ENCODE data around the gene MMP14. TPM values are rescaled to one million over a fixed set of nuclear protein-coding genes. Genes with fewer than 3 reads are reported as not detected.
A peak's percentile ranks its signal among the peaks of the same experiment; 100 is the strongest.
"Not testable (repeated sequence)": the region's sequence is repeated elsewhere in the genome, so short reads cannot be mapped to it uniquely, and the experiment has no call there.

Gene MMP14
- total RNA-seq, result 580 and 649 TPM in 2 replicates

DNA sequence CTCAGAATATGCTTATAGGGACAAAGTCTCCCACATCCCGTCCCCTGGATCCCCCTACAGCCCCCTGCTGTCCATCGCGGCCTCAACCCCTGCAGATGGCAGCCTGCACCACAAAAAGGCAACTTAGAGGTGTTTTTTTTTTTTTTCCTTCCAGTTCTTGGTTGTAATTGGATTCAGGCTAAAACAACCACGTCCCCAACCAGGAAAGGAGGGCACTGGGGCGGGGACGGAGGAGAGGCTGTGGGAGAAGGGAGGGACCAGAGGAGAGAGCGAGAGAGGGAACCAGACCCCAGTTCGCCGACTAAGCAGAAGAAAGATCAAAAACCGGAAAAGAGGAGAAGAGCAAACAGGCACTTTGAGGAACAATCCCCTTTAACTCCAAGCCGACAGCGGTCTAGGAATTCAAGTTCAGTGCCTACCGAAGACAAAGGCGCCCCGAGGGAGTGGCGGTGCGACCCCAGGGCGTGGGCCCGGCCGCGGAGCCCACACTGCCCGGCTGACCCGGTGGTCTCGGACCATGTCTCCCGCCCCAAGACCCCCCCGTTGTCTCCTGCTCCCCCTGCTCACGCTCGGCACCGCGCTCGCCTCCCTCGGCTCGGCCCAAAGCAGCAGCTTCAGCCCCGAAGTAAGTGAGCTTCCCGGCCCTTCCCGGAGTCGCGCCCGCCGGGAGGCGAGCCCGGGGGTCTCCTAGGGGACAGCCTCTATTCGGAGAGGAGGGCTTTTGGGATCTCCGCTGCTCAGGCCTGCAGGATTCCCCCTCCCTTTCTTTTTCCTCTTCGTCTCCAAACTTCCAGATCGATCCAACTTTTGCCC is at the start of gene MMP14:
Gene MMP14 (plus strand): TSS at position 285 of the 813 bp plus-strand sequence. CDS start 233 bp downstream, at position 518.
- Histone ChIP-seq H3K27me3 (ENCODE audit: insufficient read depth, low read length) (no peaks in the 10 kb centered on the region), H3K4me1 (ENCODE audit: insufficient read depth, low read length) (peaks cover 25% of the 10 kb centered on the region), H3K4me2 (ENCODE audit: insufficient read depth, low read length) (peak within 1 kb of the TSS; percentile 88), H3K4me3 (ENCODE audit: insufficient read depth, low read length) (peak within 1 kb of the TSS; percentile 96), H3K27ac (ENCODE audit: low read depth, low read length) (peak within 1 kb of the TSS; percentile 97), H3K9me3 (ENCODE audit: low read depth, low read length) (no peaks in the 10 kb centered on the region), H4K20me1 (ENCODE audit: insufficient read depth, low read length) (peaks cover 11% of the 10 kb centered on the region), H3K36me3 (ENCODE audit: insufficient read depth, low read length) (peaks cover 33% of the 10 kb centered on the region), H2AFZ (ENCODE audit: low read length) (peak within 1 kb of the TSS; percentile 40), H3K79me2 (ENCODE audit: insufficient read depth, low read length) (peaks cover 64% of the 10 kb centered on the region)
- DNase-seq (ENCODE audit: insufficient read length, low spot score, missing footprints), result peak; percentile 99
- TF ChIP-seq, protein P1, sequence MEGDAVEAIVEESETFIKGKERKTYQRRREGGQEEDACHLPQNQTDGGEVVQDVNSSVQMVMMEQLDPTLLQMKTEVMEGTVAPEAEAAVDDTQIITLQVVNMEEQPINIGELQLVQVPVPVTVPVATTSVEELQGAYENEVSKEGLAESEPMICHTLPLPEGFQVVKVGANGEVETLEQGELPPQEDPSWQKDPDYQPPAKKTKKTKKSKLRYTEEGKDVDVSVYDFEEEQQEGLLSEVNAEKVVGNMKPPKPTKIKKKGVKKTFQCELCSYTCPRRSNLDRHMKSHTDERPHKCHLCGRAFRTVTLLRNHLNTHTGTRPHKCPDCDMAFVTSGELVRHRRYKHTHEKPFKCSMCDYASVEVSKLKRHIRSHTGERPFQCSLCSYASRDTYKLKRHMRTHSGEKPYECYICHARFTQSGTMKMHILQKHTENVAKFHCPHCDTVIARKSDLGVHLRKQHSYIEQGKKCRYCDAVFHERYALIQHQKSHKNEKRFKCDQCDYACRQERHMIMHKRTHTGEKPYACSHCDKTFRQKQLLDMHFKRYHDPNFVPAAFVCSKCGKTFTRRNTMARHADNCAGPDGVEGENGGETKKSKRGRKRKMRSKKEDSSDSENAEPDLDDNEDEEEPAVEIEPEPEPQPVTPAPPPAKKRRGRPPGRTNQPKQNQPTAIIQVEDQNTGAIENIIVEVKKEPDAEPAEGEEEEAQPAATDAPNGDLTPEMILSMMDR (IDR thresholded peaks at IDR 0.05; ENCODE audit: extremely low read depth, low read depth, low read length), result peak; percentile 55

DNA sequence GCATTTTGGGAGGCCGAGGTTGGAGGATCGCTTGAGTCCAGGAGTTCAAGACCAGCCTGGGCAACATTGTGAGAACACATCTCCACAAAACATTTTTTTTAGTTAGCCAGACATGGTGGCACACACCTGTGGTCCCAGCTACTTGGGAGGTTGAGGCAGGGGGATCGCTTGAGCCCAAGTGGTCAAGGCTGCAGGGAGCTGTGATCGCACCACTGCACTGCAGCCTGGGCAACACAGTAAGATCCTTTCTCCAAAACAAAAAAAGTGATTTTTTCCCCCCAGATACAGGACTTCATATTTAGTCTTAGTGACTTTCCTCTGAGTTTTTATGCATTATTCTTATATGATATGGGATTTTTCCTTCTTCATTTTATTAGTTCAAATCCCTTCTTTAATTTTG is 49.7 kb upstream of the MMP14 start:
- Histone ChIP-seq H3K27me3 (ENCODE audit: insufficient read depth, low read length) (no peaks in the 10 kb centered on the region), H3K79me2 (ENCODE audit: insufficient read depth, low read length) (no peaks in the 10 kb centered on the region), H3K36me3 (ENCODE audit: insufficient read depth, low read length) (no peaks in the 10 kb centered on the region), H3K9me3 (ENCODE audit: low read depth, low read length) (no peaks in the 10 kb centered on the region), H4K20me1 (ENCODE audit: insufficient read depth, low read length) (no peaks in the 10 kb centered on the region), H3K27ac (ENCODE audit: low read depth, low read length) (no peak overlapping the region), H2AFZ (ENCODE audit: low read length) (no peak overlapping the region), H3K4me1 (ENCODE audit: insufficient read depth, low read length) (peaks cover 4% of the 10 kb centered on the region), H3K4me2 (ENCODE audit: insufficient read depth, low read length) (no peak overlapping the region), H3K4me3 (ENCODE audit: insufficient read depth, low read length) (no peak overlapping the region)
- DNase-seq (ENCODE audit: insufficient read length, low spot score, missing footprints), result no peak
- TF ChIP-seq, protein P1 (IDR thresholded peaks at IDR 0.05; ENCODE audit: extremely low read depth, low read depth, low read length), result no peak

- Histone ChIP-seq H3K9me3 (ENCODE audit: low read depth, low read length) (no peaks in the 10 kb centered on the region), H3K27ac (ENCODE audit: low read depth, low read length) (no peak overlapping the region), H3K4me3 (ENCODE audit: insufficient read depth, low read length) (no peak overlapping the region), H3K27me3 (ENCODE audit: insufficient read depth, low read length) (peaks cover 5% of the 10 kb centered on the region), H3K4me2 (ENCODE audit: insufficient read depth, low read length) (no peak overlapping the region), H3K79me2 (ENCODE audit: insufficient read depth, low read length) (no peaks in the 10 kb centered on the region), H2AFZ (ENCODE audit: low read length) (no peak overlapping the region), H4K20me1 (ENCODE audit: insufficient read depth, low read length) (no peaks in the 10 kb centered on the region), H3K36me3 (ENCODE audit: insufficient read depth, low read length) (no peaks in the 10 kb centered on the region), H3K4me1 (ENCODE audit: insufficient read depth, low read length) (peaks cover 2% of the 10 kb centered on the region)
- DNase-seq (ENCODE audit: insufficient read length, low spot score, missing footprints), result peak; percentile 87
- TF ChIP-seq, protein P1 (IDR thresholded peaks at IDR 0.05; ENCODE audit: extremely low read depth, low read depth, low read length), result no peak
Observed at GRCh38 chr14:22791301-22791700, 45.1 kb upstream of the MMP14 start.

- no peaks in the 10 kb centered on the region for H3K36me3 ChIP-seq (ENCODE audit: insufficient read depth, low read length)
- H3K4me3 ChIP-seq (ENCODE audit: insufficient read depth, low read length), result no peak overlapping the region
- H3K27ac ChIP-seq (ENCODE audit: low read depth, low read length), result no peak overlapping the region
- H4K20me1 ChIP-seq (ENCODE audit: insufficient read depth, low read length), result no peaks in the 10 kb centered on the region
- peaks cover 2% of the 10 kb centered on the region for H3K4me1 ChIP-seq (ENCODE audit: insufficient read depth, low read length)
- H3K27me3 ChIP-seq (ENCODE audit: insufficient read depth, low read length), result peaks cover 14% of the 10 kb centered on the region
- no peaks in the 10 kb centered on the region for H3K79me2 ChIP-seq (ENCODE audit: insufficient read depth, low read length)
- no peak overlapping the region for H2AFZ ChIP-seq (ENCODE audit: low read length)
- no peaks in the 10 kb centered on the region for H3K9me3 ChIP-seq (ENCODE audit: low read depth, low read length)
- no peak for DNase-seq (ENCODE audit: insufficient read length, low spot score, missing footprints)
- no peak overlapping the region for H3K4me2 ChIP-seq (ENCODE audit: insufficient read depth, low read length)
- TF ChIP-seq, protein P1 (IDR thresholded peaks at IDR 0.05; ENCODE audit: extremely low read depth, low read depth, low read length), result no peak
Observed at GRCh38 chr14:22792158-22792557, 44.2 kb upstream of the MMP14 start.

DNA sequence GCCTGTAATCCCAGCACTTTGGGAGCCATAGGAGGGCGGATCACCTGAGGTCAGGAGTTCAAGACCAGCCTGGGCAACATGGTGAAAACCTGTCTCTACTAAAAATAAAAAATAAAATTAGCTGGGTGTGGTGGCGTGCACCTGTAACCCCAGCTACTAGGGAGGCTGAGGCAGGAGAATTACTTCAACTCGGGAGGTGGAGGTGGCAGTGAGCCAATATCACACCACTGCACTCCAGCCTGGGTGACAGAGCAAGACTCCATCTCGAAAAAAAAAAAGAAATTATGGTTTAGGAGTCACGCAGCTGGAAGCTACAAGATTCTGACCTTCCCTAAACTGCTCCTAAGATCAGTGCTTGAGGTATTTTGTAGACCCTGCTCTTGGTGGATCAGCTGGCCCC is 42.8 kb upstream of the MMP14 start:
- H3K36me3 ChIP-seq (ENCODE audit: insufficient read depth, low read length); H4K20me1 ChIP-seq (ENCODE audit: insufficient read depth, low read length); H3K27ac ChIP-seq (ENCODE audit: low read depth, low read length); H3K9me3 ChIP-seq (ENCODE audit: low read depth, low read length); H3K79me2 ChIP-seq (ENCODE audit: insufficient read depth, low read length); H2AFZ ChIP-seq (ENCODE audit: low read length); H3K4me3 ChIP-seq (ENCODE audit: insufficient read depth, low read length); DNase-seq (ENCODE audit: insufficient read length, low spot score, missing footprints); H3K4me1 ChIP-seq (ENCODE audit: insufficient read depth, low read length); H3K4me2 ChIP-seq (ENCODE audit: insufficient read depth, low read length): not testable (repeated sequence)
- H3K27me3 ChIP-seq (ENCODE audit: insufficient read depth, low read length), result peaks cover 19% of the 10 kb centered on the region

Measured in osteoblast (primary cell).